ENCODE measurements around the gene SEMA3E. TPM values are rescaled to one million over a fixed set of nuclear protein-coding genes. Genes with fewer than 3 reads are reported as not detected.
"Not testable (repeated sequence)": the region's sequence is repeated elsewhere in the genome, so short reads cannot be mapped to it uniquely, and the experiment has no call there.

SEMA3E gene
- total and polyA plus RNA-seq, 7 donors = 0.04 to 0.46 (median 0.27) TPM

DNA sequence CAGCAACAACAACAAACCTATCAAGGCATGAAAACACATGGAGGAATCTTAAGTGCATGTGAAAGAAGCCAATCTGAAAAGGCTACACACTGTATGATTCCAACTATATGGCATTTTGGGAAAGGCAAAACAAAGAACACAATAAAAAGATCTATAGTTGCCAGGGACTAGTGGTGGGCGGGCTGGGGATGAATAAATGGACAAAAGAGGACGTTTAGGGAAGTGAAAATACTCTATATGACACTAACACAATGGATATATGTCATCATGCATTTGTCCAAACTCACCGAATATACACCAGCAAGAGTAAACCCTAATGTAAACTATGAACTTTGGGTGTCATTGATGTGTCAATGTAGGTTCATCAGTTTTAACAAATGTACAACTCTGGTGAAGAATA is 89.1 kb downstream of the SEMA3E start:
- Histone ChIP-seq H3K9me3 (no peaks in the 10 kb centered on the region), H3K27ac (no peak overlapping the region), H3K4me3 (no peak overlapping the region), H3K27me3 (ENCODE audit: insufficient read depth in 3 of 3, low read length in 2 of 3) (no peaks in the 10 kb centered on the region), H3K36me3 (ENCODE audit: insufficient read depth in 1 of 2, low read depth in 1 of 2) (no peaks in the 10 kb centered on the region), H3K4me1 (no peaks in the 10 kb centered on the region)
- no peak for ATAC-seq
- TF ChIP-seq, protein P1, sequence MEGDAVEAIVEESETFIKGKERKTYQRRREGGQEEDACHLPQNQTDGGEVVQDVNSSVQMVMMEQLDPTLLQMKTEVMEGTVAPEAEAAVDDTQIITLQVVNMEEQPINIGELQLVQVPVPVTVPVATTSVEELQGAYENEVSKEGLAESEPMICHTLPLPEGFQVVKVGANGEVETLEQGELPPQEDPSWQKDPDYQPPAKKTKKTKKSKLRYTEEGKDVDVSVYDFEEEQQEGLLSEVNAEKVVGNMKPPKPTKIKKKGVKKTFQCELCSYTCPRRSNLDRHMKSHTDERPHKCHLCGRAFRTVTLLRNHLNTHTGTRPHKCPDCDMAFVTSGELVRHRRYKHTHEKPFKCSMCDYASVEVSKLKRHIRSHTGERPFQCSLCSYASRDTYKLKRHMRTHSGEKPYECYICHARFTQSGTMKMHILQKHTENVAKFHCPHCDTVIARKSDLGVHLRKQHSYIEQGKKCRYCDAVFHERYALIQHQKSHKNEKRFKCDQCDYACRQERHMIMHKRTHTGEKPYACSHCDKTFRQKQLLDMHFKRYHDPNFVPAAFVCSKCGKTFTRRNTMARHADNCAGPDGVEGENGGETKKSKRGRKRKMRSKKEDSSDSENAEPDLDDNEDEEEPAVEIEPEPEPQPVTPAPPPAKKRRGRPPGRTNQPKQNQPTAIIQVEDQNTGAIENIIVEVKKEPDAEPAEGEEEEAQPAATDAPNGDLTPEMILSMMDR (IDR thresholded peaks at IDR 0.05) = no peak
- WGBS, 3 donors = 68 to 74% (median 71%) methylated on average over 3 of the region's 3 CpGs
- no peak for DNase-seq
- intact Hi-C loops (cut with DNase I) = no loop called here

GRCh38 chr7:83552556-83552955 is 96.4 kb downstream of the SEMA3E start:
- H3K9me3 ChIP-seq; H3K27me3 ChIP-seq (ENCODE audit: insufficient read depth in 3 of 3, low read length in 2 of 3); ATAC-seq; H3K27ac ChIP-seq; intact Hi-C loops (cut with DNase I); H3K36me3 ChIP-seq (ENCODE audit: insufficient read depth in 1 of 2, low read depth in 1 of 2); H3K4me1 ChIP-seq; H3K4me3 ChIP-seq; DNase-seq: not testable (repeated sequence)
- 59 to 88% (median 62%) methylated on average over 3 of the region's 3 CpGs for WGBS, 3 donors

- no peaks in the 10 kb centered on the region for H3K27me3 ChIP-seq (ENCODE audit: insufficient read depth in 3 of 3, low read length in 2 of 3)
- ATAC-seq = no peak
- 88 to 91% (median 89%) methylated on average over 4 of the region's 4 CpGs for WGBS, 3 donors
- no peaks in the 10 kb centered on the region for H3K36me3 ChIP-seq (ENCODE audit: insufficient read depth in 1 of 2, low read depth in 1 of 2)
- intact Hi-C loops (cut with DNase I) = no loop called here
- TF ChIP-seq, protein P1 (IDR thresholded peaks at IDR 0.05) = no peak
- no peak overlapping the region for H3K4me3 ChIP-seq
- DNase-seq = no peak
- no peaks in the 10 kb centered on the region for H3K4me1 ChIP-seq
- no peak overlapping the region for H3K27ac ChIP-seq
- no peaks in the 10 kb centered on the region for H3K9me3 ChIP-seq
These were observed 98.8 kb downstream of the SEMA3E start for GRCh38 chr7:83550100-83550499.

DNA sequence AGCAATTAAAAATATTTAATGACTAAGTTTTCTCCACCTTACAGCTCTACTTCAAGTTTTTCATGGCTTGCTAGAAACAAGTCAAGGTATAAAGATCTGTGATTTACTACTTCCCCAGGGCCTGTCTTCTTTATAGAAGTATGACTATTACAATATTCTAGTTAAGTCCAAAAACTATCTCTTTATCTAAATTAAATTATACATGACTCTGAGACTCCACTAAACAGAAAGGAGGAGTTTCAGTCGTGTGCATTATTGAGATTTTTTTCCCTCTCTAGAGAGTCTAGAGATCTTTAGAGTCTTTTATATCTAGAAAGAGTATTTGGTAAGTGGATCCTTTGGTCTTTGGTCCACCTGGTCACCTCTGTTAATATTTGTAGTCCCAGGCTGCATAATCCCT is 100.7 kb downstream of the SEMA3E start:
- Histone ChIP-seq H3K36me3 (ENCODE audit: insufficient read depth in 1 of 2, low read depth in 1 of 2) (no peaks in the 10 kb centered on the region), H3K4me3 (no peak overlapping the region), H3K9me3 (no peaks in the 10 kb centered on the region), H3K27ac (no peak overlapping the region), H3K27me3 (ENCODE audit: insufficient read depth in 3 of 3, low read length in 2 of 3) (no peaks in the 10 kb centered on the region), H3K4me1 (no peaks in the 10 kb centered on the region)
- TF ChIP-seq, protein P1 (IDR thresholded peaks at IDR 0.05) = no peak
- WGBS, 3 donors = 57 to 63% (median 61%) methylated on average over 1 of the region's 1 CpG
- DNase-seq (no peak), ATAC-seq (no peak)
- intact Hi-C loops (cut with DNase I) = no loop called here

GRCh38 chr7:83547526-83547925 is 101.4 kb downstream of the SEMA3E start:
- no peaks in the 10 kb centered on the region for H3K36me3 ChIP-seq (ENCODE audit: insufficient read depth in 1 of 2, low read depth in 1 of 2)
- TF ChIP-seq, protein P1 (IDR thresholded peaks at IDR 0.05) = no peak
- intact Hi-C loops (cut with DNase I) = no loop called here
- no peaks in the 10 kb centered on the region for H3K4me1 ChIP-seq
- DNase-seq (no peak), ATAC-seq (no peak)
- no peaks in the 10 kb centered on the region for H3K27me3 ChIP-seq (ENCODE audit: insufficient read depth in 3 of 3, low read length in 2 of 3)
- H3K4me3 ChIP-seq = no peak overlapping the region
- H3K27ac ChIP-seq = no peak overlapping the region
- WGBS, 3 donors = 64 to 74% (median 73%) methylated on average over 2 of the region's 2 CpGs
- H3K9me3 ChIP-seq = no peaks in the 10 kb centered on the region

Data from psoas muscle (tissue), 8 donors.